Stimulated activated CD8-positive, alpha-beta memory T cell treated with anti-CD3 and anti-CD28 coated beads, Interleukin-12 subunit alpha, Interleukin-12 subunit beta, amount 100 ng/mL, for 4 hours (primary cell): Measurements from ENCODE around the gene NRN1L.
"Not testable (repeated sequence)": the region's sequence is repeated elsewhere in the genome, so short reads cannot be mapped to it uniquely, and the experiment has no call there.

ENCODE experiments used
- DNase-seq: peaks from one replicate; pipeline ENCODE4 v3.0.0-alpha.2; 2020; ENCODE audit warnings: low read depth

The NRN1L gene

DNA sequence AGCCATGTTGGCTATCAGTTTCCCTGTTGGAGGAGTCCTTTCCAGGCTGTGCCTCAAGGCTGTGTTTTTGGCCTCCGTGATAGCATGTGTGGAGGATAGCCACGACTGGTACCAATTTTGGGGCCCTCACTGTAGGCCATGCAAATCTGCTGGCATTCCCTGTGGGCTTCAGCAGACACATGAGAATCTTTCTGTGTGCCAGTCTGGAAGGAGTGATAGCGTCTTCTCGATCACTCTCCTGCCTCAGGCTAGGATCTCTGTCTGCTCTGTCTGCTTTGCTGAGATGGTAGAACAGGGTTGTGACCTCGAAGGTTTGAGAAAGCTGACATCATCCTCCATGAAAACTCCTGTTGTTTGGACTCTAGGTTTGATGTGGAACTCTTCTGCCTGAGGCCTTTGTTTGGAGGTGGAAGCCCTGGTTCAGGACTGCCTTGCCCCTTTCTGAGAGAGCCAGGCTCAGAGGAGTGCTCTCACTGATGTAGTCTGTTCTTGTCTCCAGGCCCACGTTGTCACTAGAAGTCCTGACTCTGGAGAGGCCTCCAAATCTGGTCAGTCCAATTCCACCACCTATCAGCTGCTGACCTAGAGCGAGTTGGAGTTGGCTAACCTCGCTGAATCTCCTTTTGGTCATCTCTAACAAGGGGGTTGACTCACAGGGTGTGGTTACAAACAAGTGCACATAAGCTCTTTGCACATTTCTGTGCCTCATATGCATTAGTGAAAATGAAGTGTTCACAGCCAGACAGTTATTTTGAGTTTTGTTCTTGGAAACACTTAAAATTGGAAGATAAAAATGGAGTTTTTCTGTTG lies 23.9 kb upstream of the NRN1L start:
- no peak for DNase-seq

DNA sequence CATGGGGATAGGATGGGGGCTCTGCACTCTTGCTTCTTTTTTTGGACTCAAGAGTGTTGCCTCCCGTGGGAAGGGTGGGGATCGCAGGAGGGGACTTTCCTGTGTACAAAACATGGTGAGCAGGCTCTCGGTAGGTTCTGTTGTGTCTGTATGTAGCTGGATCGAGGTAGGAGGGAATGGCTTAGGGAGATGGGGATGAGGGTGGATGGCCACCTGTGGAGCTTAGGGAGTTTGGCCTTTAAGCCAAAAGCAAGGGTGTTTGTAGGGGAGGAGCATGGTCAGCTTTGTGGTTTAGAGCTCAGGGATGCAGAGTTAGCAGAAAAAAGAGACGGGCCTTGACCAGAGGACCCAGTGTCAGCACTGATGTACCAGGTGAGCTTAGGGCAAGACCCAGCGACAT lies 22.8 kb upstream of the NRN1L start:
- no peak for DNase-seq

DNA sequence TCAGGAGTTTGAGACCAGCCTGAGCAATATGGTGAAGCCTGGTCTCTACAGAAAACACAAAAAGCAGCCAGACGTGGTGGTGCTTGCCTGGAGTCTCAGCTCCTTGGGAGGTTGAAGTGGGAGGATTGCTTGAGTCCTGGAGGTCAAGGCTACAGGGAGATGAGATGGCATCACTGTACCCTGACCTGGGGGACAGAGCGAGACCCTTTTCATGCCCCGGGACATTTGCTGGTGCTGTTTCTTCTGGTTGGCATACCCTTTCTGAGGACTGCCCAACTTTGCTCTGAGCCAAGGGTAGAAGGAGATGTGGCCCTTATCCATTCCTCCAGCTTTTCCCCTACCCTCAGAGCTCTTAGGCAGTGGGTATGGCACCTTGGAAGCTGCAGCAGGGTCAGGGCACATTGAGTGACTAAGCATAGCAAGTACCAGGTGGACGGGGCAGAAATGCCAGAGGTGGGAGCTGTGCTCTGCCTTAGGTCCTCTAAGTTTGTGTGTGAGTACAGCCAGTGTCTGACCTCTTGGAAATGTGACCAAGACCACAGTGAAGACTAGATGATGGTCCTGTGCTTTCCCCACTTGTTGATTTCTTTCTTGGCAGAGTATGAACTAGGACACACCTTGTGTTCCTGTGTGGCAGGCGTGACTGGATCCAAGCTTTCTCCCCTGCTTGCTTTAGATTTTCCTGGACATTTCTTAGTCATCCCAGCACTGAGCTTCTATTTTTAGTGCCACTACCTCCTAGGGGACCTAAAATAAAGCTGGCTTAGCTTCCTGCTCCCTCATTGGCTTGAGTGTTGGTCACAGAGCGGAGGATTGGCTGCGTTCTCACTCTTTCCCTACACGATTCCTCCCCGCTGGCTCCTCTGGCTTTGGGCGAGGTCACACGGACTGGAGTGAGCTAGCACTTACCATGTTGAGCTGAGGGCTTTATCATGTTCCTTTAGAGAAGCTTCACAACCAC lies 21.8 kb upstream of the NRN1L start:
- DNase-seq, result no peak

DNA sequence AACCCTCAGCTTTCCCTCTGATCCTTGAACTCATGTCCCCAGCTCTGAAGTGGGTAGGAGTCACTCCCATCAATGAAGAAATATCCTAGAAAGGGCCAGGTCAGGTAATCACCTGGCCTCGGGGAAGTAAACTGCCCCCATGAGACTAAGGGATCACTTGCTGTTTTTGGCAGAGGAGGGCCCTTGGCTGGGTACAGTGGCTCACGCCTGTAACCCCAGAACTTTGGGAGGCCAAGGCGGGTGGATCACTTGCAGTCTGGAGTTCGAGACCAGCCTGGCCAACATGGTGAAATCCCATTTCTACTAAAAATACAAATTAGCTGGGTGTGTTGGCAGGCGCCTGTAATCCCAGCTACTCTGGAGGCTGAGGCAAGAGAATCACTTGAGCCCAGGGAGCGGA lies 20.6 kb upstream of the NRN1L start:
- DNase-seq, result not testable (repeated sequence)

DNA sequence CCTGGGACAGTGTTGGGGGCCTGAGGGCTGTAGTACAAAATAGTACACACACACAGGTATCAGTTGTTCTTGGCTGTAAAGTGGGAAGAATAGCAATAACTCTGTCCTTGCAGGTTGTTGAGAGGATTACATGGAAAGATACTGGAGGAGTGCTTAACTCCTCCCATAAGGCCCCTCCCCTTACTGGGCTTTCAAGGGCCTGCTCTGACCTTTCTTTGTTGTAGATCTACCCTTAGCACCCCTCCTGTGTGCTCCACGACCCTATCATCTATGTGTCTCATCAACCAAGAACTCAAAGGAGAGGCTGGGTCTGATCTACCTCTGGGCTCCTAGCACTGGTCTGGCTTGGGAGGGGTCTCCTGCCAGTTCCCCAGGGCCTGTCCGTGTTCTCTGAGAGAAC lies 20.1 kb upstream of the NRN1L start:
- DNase-seq, result no peak

DNA sequence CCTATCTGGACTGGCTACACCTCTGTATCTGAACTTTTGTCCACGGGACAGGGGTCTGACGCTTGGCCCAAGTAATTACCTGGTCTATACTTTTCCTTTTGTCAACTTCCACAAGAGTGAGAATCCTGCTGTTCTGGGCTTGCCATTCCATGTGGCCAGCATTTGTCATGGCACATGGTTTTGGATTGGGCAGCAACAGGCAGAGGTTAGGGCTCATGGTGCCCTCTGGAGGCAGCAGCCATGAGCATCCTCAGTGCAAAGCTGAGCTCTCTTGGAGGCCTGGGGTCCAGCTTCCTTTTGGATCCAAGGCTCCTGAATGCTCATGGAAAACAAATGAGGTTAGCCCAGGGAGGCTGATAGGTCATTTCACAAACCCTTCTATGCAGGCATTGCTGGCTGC lies 19.4 kb upstream of the NRN1L start:
- DNase-seq, result no peak

DNA sequence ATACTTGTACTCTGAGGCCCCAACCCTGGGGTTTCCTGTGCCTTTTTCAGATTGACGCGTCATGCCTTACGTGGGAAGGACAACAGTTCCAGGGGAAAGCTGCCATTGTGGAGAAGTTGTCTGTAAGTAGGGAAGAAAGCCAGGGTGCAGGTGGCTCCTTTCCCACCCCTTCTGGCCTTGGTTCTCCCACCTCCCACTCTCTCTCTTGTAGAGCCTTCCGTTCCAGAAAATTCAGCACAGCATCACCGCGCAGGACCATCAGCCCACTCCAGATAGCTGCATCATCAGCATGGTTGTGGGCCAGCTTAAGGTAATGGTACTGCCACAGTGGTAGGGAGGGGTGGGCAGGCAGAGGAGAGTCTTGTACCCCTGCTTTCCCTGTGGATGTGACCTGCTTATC lies 16.4 kb upstream of the NRN1L start:
- no peak for DNase-seq

DNA sequence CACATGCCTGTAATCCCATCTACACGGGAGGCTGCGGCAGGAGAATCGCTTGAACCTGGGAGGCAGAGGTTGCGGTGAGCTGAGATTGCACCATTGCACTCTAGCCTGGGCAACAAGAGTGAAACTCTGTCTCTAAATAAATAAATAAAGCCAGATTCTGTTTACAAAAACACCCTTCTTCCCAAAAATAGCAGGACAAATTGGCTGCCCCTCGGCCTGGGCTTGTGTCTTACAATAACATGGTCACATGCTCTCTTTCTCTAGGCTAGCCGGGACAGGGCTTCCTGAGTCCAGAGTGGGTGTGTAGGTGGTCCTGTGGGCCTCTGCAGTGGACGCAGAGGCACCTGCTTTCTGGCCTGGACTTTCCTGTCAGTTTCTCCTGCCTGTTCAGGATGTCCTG lies 15.0 kb upstream of the NRN1L start:
- no peak for DNase-seq

DNA sequence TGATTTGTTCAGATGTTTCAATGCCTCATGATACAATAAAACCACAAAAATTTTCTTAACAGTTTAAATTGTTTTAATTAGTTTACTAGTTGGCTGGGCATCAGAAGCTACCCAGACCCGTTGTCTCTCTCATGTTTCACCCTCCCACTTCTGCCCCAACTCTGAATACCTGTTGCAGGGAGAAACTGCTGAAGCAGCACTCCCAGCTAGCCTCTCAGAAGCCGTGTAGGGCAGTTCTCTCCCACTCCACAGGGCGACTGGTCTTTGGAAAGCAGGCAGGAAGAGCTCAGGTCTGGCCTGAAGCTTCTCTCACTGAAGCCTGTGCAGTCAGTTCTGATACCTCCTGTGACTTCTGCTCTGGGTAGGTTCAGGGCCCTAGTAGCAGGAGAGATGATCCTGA lies 13.4 kb upstream of the NRN1L start:
- DNase-seq, result no peak

DNA sequence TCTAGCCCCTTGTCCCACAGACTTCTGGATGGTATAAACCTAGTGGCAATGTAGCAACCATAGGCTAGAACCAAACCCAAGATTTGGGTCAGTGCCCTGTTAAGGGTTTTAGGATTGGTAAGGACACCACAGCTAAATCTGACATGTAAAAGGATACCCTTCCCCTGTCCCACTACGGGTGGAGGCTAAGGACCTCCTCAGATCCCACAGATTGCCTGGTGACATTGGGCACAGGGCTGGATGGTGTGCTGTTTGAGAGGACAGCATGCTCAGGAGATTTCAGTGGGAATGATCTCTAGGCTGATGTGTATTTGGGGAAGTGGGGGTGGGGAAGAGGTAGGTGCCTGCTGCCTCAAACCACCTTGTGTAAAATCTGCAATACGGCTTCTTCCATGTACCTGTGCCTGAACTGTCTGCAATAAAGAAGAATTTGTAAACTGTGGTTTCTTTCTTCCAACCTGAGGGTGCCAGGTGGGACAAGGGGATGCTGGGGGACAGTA lies 12.5 kb upstream of the NRN1L start:
- DNase-seq, result no peak

DNA sequence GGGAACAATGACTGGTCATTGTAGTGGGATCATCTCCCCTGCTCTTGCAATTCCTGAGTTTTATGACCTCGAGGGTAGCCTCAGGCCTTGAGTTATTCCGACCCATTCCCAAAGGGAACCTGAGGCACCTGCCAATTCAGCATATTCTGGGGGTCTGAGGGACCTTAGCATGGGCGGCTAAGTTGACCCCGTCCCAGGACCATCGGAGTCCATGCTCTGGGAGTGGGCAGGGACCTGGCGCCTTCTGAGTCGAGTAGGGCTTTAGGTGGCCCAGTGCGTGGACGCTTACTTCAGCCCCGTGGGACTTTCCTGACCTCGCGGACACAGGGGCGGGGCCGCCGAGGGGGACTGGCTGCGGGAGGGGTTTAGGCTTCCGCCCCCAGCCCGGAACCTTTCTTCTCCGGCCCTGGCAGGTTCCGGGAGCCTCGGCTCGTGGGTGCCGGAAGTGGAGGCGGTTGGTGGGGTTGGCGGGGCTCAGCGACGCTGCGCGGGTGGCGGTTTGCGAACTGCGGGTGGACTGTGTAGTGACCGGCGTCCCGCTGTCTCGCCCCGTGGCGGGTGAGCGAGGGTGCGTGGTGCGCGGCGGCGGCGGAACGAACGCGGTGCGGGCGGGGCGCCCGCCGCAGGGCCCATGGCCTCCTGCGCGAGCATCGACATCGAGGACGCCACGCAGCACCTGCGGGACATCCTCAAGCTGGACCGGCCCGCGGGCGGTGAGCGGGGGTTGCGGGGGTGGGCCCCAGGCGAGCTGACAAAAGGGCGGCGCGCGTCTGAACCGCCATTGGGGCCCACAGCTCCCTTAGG lies 11.9 kb upstream of the NRN1L start, which contains the start of gene EDC4:
TSS of gene EDC4 (plus strand) at position 422 of the 804 bp plus-strand sequence. CDS start at position 632, 210 bp downstream.
- DNase-seq, result peak; percentile 83

DNA sequence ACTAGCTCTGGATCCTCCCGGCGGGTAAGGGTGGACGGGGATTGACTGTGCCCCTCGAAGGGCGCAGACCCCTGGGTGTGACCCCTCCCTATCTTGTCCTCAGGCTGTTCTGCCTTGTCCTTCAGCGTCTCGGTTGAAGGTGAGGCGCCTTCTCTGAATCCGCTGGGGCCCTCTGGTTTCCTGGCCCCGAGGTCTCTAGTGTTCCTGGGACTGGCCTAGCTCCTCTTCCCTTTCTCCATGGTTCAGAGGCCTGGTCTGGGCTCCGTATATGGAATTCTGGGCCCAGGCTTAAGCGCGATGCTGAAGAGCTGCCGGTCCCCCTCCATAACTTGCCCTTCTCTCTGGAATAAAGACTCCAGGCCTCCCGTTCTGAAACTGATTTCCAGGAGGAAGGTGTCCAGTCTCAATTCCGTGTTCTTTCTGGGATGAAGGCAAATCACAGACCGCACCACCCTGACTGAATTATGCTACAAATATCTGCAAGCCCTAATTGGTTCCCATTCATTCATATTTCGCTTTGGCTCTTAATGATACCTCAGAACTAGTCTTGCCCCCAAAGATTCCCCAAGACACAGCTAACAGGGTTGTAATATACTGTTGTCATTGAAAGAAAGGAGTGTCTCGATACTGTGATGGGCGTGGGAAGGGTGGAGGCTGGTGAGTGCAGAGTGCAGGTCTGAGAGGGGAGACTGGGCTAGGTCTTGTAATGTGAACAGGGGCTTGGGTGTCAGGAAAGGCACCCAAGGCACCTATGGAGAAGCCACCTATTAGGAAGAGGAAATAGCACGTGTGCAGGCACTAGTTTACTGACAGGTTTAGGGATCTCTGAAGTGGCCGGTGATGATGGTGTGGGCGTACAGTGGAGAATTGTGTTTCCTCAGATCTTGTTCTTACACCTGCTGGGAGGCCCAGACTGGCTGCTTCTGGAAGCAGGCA lies 11.0 kb upstream of the NRN1L start:
- no peak for DNase-seq

DNA sequence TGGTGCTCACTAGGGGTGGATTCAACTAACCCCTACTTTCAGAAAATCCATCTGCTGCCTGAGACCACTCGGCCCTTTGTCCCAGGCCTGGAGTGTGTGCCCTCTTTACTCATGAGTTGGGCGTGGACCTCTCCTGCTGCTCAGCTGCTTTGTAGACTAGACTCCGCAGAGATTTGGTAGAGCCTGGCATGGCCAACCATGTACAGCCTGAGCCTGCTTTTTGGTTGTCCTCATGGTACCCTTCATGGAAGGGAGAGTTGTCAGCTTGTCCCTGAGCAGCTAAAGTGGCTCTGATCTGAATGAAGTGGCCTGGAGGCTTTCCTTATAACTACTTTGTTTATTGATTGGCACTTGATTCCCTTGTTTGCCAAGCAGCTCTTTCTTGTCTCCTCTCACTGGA lies 10.3 kb upstream of the NRN1L start:
- no peak for DNase-seq

DNA sequence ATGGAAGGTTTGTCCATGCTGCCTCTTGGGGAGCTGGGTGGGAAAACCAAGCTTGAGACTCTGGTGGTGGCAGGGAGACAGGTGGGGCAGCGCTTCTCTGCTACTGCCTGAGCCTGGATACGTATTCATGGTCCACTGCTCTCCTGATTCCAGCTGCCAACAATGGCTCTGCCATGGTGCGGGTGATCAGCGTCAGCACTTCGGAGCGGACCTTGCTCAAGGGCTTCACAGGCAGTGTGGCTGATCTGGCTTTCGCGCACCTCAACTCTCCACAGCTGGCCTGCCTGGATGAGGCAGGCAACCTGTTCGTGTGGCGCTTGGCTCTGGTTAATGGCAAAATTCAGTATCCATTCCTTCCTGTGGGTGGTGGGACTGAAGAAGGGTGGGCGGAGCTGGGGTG lies 7.6 kb upstream of the NRN1L start:
- DNase-seq, result no peak

DNA sequence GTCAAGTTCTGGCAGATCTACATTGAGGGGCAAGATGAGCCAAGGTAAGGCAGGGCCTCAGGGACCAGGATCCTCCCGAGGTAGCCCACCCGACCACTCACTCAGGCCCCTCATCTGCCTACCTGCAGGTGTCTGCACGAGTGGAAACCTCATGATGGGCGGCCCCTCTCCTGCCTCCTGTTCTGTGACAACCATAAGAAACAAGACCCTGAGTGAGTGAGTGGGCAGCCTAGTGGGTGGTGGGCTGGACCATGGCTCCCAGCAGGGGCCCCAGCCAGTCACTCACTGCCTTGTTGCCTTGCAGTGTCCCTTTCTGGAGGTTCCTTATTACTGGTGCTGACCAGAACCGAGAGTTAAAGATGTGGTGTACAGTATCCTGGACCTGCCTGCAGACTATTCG lies 6.5 kb upstream of the NRN1L start:
- DNase-seq, result no peak

DNA sequence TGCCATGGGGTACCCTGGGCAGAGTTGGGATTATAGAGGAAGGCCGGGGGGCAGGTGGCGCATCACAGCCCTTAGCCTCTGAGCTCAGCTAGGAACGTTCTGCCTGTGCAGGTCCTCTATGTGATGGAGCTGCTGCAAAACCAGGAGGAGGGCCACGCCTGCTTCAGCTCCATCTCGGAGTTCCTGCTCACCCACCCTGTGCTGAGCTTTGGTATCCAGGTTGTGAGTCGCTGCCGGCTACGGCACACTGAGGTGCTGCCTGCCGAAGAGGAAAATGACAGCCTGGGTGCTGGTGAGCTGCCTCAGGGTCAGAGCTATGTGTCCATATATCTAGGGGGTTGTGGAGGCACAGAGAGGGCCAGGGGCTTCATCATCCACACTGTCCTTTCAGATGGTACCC lies 5.8 kb upstream of the NRN1L start:
- DNase-seq, result no peak

DNA sequence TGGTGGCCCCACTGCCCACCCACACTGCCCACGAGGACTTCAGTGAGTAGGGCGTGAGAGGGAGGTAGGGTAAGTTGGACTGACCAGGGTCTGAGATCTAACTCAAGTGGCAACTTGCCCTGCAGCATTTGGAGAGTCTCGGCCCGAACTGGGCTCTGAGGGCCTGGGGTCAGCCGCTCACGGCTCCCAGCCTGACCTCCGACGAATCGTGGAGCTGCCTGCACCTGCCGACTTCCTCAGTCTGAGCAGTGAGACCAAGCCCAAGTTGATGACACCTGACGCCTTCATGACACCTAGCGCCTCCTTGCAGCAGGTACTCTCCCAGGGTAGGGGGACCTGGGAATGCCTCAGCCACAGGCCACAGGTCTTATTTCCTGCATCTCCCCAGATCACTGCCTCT lies 5.2 kb upstream of the NRN1L start:
- no peak for DNase-seq

DNA sequence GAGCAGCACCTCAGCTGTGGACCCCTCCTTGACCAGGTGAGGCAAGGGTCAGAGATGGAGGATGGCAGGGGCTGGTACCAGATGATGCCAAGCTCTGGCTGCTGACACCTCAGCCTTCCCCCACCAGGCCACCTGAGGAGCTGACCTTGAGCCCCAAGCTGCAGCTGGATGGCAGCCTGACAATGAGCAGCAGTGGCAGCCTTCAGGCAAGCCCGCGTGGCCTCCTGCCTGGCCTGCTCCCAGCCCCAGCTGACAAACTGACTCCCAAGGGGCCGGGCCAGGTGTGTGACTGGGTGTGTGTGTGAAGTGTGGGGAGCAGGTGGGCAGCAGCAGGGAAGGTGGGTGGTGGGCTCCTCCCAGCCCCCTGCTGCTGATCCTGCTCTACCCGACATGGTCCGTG lies 4.7 kb upstream of the NRN1L start:
- no peak for DNase-seq

DNA sequence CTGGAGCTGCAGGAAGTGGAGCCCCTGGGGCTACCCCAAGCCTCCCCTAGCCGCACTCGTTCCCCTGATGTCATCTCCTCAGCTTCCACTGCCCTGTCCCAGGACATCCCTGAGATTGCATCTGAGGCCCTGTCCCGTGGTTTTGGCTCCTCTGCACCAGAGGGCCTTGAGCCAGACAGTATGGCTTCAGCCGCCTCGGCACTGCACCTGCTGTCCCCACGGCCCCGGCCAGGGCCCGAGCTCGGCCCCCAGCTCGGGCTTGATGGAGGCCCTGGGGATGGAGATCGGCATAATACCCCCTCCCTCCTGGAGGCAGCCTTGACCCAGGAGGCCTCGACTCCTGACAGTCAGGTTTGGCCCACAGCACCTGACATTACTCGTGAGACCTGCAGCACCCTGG lies 4.1 kb upstream of the NRN1L start:
- no peak for DNase-seq

DNA sequence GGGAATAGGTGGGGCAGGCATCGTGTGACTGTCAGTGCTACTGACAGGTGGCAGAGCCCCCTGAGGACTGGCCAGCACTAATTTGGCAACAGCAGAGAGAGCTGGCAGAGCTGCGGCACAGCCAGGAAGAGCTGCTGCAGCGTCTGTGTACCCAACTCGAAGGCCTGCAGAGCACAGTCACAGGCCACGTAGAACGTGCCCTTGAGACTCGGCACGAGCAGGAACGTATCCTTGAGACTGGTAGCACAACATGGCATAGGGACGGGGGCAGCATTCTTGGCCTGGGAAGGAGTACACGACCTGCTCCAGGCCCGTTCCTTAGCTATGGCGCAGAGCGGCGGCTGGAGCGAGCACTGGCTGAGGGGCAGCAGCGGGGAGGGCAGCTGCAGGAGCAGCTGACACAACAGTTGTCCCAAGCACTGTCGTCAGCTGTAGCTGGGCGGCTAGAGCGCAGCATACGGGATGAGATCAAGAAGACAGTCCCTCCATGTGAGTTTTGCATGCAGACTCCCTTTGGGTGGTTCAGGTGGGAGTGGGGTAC lies 3.0 kb upstream of the NRN1L start:
- DNase-seq, result no peak
